ENCODE data around the gene NLRC4. TPM values are rescaled to one million over a fixed set of nuclear protein-coding genes. Genes with fewer than 3 reads are reported as not detected.
"Not testable (repeated sequence)": the region's sequence is repeated elsewhere in the genome, so short reads cannot be mapped to it uniquely, and the experiment has no call there.

Gene NLRC4
- total RNA-seq, 3 donors from 2014 or later = 0.46 to 1.8 (median 1.5) TPM

- intact Hi-C loops (cut with DNase I, micrococcal nuclease) = loop anchor here in 1 of 2 donors (2.0 kb wide), 1 partner anchor 67 kb away; the partner anchor contains the start of gene BIRC6
- Histone ChIP-seq H3K36me3 (ENCODE audit: low read depth) (no peaks in the 10 kb centered on the region), H3K4me1 (ENCODE audit: low read depth) (peaks cover 23% of the 10 kb centered on the region), H3K9me3 (no peaks in the 10 kb centered on the region), H3K4me3 (no peak overlapping the region)
- DNase-seq = peak in 1 of 3 donors; percentile 29
- no peak for TF ChIP-seq CTCF (IDR thresholded peaks at IDR 0.05)
- ATAC-seq = peak; percentile 99
Observed at GRCh38 chr2:32289165-32289999, 24.7 kb upstream of the NLRC4 start.

GRCh38 chr2:32284321-32284720, 19.6 kb upstream of the NLRC4 start:
- no peak for TF ChIP-seq CTCF (IDR thresholded peaks at IDR 0.05)
- no peak for DNase-seq
- H3K4me3 ChIP-seq = no peak overlapping the region
- peaks cover 19% of the 10 kb centered on the region for H3K4me1 ChIP-seq (ENCODE audit: low read depth)
- no peak for ATAC-seq
- intact Hi-C loops (cut with DNase I, micrococcal nuclease) = no loop called here
- H3K9me3 ChIP-seq = no peaks in the 10 kb centered on the region
- H3K36me3 ChIP-seq (ENCODE audit: low read depth) = no peaks in the 10 kb centered on the region

- no peak for ATAC-seq
- no peak for TF ChIP-seq CTCF (IDR thresholded peaks at IDR 0.05)
- no peak for DNase-seq
Observed at GRCh38 chr2:32278478-32278853, 13.8 kb upstream of the NLRC4 start.

GRCh38 chr2:32277674-32278477, 13.2 kb upstream of the NLRC4 start, which contains the start of gene YIPF4:
YIPF4 (plus strand) TSS chr2:32277904; CDS start chr2:32278156, 252 bp downstream.
- Histone ChIP-seq H3K36me3 (ENCODE audit: low read depth) (no peaks in the 10 kb centered on the region), H3K4me3 (peak within 1 kb of the TSS; percentile 91), H3K9me3 (no peaks in the 10 kb centered on the region), H3K4me1 (ENCODE audit: low read depth) (no peaks in the 10 kb centered on the region)
- ATAC-seq (peak; percentile 100), DNase-seq (peak; percentile 86 to 94 (median 92))
- intact Hi-C loops (cut with DNase I, micrococcal nuclease) = no loop called here
- no peak for TF ChIP-seq CTCF (IDR thresholded peaks at IDR 0.05)

More at GRCh38 chr2:32278478-32278853, 13.8 kb upstream of the NLRC4 start:
- Histone ChIP-seq H3K4me3 (peak overlapping the region; percentile 91), H3K36me3 (ENCODE audit: low read depth) (no peaks in the 10 kb centered on the region), H3K4me1 (ENCODE audit: low read depth) (no peaks in the 10 kb centered on the region), H3K9me3 (no peaks in the 10 kb centered on the region)
- intact Hi-C loops (cut with DNase I, micrococcal nuclease) = no loop called here

GRCh38 chr2:32277363-32277673, 12.6 kb upstream of the NLRC4 start:
- no peak for ATAC-seq

GRCh38 chr2:32275790-32276189, 11.1 kb upstream of the NLRC4 start:
- intact Hi-C loops (cut with DNase I, micrococcal nuclease); H3K9me3 ChIP-seq; H3K4me1 ChIP-seq (ENCODE audit: low read depth); H3K36me3 ChIP-seq (ENCODE audit: low read depth); ATAC-seq; DNase-seq; H3K4me3 ChIP-seq: not testable (repeated sequence)

More at GRCh38 chr2:32277363-32277673, 12.6 kb upstream of the NLRC4 start:
- H3K4me3 ChIP-seq = no peak overlapping the region
- no peaks in the 10 kb centered on the region for H3K9me3 ChIP-seq
- no peak for TF ChIP-seq CTCF (IDR thresholded peaks at IDR 0.05)
- no peaks in the 10 kb centered on the region for H3K4me1 ChIP-seq (ENCODE audit: low read depth)
- intact Hi-C loops (cut with DNase I, micrococcal nuclease) = no loop called here
- no peaks in the 10 kb centered on the region for H3K36me3 ChIP-seq (ENCODE audit: low read depth)
- DNase-seq = no peak

Measured in mucosa of descending colon (tissue), 3 donors.